Nucleus accumbens (tissue), 56 donors: ENCODE results near the gene TTC39A.

Experiments used
- DNase-seq, 56 donors: peaks; one replicate each; lab custom pipeline; 2025; lab: John Stamatoyannopoulos, UW

Gene TTC39A

GRCh38 chr1:51330331-51331201 lies at the start of gene TTC39A:
TSS of gene TTC39A (minus strand) at chr1:51330562. CDS start at chr1:51330477, 85 bp downstream.
- DNase-seq = peak in 3 of 56 donors; percentile 11 to 61 (median 27)

DNA sequence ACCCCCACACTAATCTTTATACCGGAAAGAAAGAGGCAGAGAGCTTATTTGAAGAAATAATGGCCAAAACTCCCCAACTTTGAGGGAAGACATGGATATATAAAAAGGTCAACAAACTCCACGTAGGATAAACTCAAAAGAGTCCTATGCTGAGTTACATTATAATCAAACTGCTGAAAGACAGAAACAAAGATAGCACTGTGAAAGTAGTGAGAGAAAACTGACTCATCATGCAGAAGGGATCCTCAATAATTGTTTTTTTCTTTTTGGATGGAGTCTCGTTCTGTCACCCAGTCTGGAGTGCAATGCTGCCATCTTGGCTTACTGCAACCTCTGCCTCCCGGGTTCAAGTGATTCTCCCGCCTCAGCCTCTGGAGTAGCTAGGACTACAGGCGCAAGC lies 48.5 kb upstream of the TTC39A start:
- DNase-seq = no peak

DNA sequence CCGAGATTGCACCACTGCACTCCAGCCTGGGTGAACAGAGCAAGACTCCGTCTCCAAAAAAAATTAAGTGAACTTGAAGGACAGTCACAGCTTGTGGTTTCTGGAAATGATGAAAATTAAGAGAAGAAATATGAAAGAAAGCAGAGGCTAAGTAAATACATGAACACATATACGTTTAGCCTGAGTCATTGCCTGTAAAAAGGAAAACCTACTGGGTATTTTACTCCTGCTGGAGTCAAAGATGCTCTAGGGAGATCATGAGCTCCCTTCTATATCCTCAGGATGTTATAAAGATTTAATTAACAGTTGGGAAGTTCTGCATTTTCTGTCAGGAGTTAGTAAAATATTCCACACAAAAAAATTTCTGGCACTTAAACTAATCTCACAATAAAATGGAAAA lies 43.5 kb upstream of the TTC39A start:
- DNase-seq = no peak

GRCh38 chr1:51372561-51372960 lies 42.2 kb upstream of the TTC39A start:
- no peak for DNase-seq

DNA sequence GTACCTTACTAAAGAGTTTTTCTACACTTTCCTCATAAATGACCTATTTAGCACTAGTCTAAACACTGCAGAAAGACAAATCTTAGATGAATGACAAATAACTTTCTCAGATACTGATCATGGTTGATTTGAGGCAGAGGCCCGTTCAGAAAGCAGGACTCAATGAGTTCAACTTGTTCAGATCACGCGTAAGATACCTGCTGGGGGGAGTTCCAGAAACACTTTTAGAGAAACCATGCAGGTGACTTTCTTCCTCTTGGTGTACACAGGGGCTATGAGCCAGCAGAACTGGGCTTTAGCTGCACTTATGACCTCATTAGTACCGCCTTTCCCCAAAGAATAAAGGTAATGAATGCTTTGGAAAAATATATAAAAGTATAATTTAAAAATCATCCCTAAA lies 38.8 kb upstream of the TTC39A start:
- no peak for DNase-seq

GRCh38 chr1:51365774-51366173 lies 35.4 kb upstream of the TTC39A start:
- no peak for DNase-seq

DNA sequence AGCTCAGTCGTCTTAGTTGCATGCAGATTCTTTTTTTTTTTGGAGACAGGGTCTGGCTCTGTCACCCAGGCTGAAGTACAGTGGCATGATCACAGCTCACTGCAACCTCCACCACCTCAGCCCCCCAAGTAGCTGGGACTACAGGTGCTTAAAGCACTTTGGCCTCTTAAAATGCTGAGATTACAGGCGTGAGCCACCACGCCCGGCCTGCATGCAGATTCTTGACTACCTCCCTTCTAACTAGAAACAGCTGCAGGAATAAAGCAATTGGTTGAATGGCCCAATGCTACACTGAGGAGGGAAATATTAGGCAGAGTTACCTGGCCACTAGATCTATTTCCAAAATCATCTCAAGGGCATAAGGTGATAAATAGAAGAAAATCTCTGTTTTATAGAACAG lies 29.5 kb upstream of the TTC39A start:
- DNase-seq = no peak

- no peak for DNase-seq
Observed at GRCh38 chr1:51355382-51355781, 25.0 kb upstream of the TTC39A start.

- no peak for DNase-seq
Observed at GRCh38 chr1:51354416-51354815, 24.1 kb upstream of the TTC39A start.

DNA sequence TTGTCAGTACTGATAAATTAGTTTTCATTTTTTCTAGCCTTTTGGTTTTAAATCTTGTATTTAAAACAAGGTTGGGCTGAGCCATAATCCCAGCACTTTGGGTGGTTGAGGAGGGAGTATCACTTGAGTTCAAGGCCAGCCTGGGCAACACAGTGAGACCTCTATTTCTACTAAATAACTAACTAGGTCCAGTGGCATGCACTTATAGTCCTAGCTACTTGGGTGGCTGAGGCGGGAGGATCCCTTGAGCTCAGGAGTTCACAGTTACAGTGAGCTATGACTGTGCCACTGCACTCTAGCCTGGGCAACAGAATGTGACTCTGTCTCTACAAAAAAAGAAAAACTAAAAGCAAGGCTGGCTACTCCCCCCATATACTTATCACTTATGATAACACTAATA lies 21.5 kb upstream of the TTC39A start:
- DNase-seq = no peak

DNA sequence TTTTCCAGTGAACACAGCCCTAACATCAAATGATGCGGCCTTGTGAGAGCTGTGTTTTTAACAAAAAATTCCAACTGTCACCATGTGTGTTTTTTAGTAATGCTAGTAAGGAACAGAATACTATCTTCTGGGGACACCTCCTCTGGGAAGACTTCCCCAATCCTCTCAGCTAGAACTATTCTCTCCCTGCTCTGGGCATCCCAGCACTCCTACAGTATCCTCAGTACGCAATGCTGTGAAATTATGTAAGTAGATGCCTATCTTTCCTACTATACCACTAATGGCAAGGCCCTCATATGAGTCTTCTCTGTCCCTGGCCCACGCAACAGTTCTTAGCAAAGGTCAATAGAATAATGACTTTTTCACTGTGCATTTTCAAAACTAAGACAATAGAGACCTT lies 19.5 kb upstream of the TTC39A start:
- no peak for DNase-seq

GRCh38 chr1:51348147-51348527 lies 17.8 kb upstream of the TTC39A start:
- DNase-seq = no peak

- no peak for DNase-seq
Observed at GRCh38 chr1:51347398-51348146, 17.2 kb upstream of the TTC39A start.

- no peak for DNase-seq
Observed at GRCh38 chr1:51346086-51346942, 16.0 kb upstream of the TTC39A start.

DNA sequence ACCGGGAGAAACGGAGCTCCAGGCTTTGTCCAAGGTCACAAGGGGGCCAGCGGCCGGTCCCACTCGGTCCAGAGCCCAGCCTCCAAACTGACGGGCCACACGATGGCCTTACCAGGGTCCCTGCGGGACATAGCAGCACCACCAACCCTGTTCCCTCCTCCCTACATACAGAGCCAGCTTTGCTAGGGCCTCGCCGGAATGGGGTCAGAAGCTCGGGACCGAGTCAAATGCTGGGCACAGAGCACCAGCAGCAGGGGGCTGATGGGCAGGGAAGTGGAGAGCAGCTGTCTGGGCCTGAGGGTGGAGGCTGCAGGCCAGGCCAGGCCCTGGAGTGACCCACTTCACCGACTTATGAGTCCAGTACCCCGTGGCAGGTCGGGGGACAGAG lies 14.9 kb upstream of the TTC39A start:
- no peak for DNase-seq

GRCh38 chr1:51344602-51345299 lies 14.4 kb upstream of the TTC39A start:
- DNase-seq = no peak

- DNase-seq = no peak
Observed at GRCh38 chr1:51344276-51344601, 13.9 kb upstream of the TTC39A start.

DNA sequence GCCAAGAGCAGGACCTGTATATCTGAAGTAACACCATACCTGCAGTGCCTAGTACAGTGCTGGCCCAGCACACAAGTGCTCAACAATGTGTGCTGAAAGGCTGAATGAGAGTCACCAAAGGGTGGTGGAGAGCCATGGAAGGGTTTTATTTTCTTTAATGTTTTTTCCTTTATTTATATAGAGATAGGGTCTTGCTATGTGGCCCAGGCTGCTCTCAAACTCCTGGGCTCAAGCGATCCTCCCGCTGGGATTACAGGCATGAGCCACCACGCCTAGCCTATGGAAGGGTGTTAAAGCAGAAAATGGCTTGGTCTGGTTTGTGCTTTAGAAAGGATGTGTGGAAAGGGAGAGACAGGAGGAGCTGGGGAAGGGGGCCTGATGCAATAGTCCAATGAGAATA lies 13.3 kb upstream of the TTC39A start:
- no peak for DNase-seq

- no peak for DNase-seq
Observed at GRCh38 chr1:51342591-51343206, 12.3 kb upstream of the TTC39A start.

GRCh38 chr1:51341876-51342496 lies 11.6 kb upstream of the TTC39A start:
- DNase-seq = no peak
